Measurements from ENCODE around the gene CARD19.
"Not testable (repeated sequence)": the region's sequence is repeated elsewhere in the genome, so short reads cannot be mapped to it uniquely, and the experiment has no call there.

GRCh38 chr9:93117521-93117920 is 21.5 kb downstream of the CARD19 start:
- TF ChIP-seq POLR2AphosphoS5 (IDR thresholded peaks at IDR 0.05; ENCODE audit: low read depth); CTCF (conservative IDR thresholded peaks at IDR 0.05; ENCODE audit: low read depth in 2 of 2); EZH2 (IDR thresholded peaks at IDR 0.05; ENCODE audit: low read depth, unreplicated experiment); NANOG (IDR thresholded peaks at IDR 0.05; ENCODE audit: borderline replicate concordance); STAT1 (IDR thresholded peaks at IDR 0.05; ENCODE audit: unreplicated experiment); ETS1 (IDR thresholded peaks at IDR 0.05); CREB1 (CRISPR knock-in tag; IDR thresholded peaks at IDR 0.05; ENCODE audit: low read depth): not testable (repeated sequence)
